Fibroblast of lung (primary cell): ENCODE measurements around the gene MORF4L2. TPM values are rescaled to one million over a fixed set of nuclear protein-coding genes. Genes with fewer than 3 reads are reported as not detected.

Experiments used
- DNase-seq, 2 donors: peaks; one replicate each; pipeline versions ENCODE4 v3.0.0 to v3.0.0-alpha.2; 2010; ENCODE audit warnings: low read depth in 2 of 2
- H2AFZ ChIP-seq: 2 replicates; pipeline ENCODE4 v1.5.1; 2012; ENCODE audit warnings: low read length, control low read depth, inconsistent platforms
- H3K27ac ChIP-seq: 2 replicates; pipeline ENCODE4 v1.5.1; 2011; ENCODE audit warnings: low read length, control low read depth; ENCODE audit not compliant: insufficient read depth
- H3K27me3 ChIP-seq: 2 replicates; pipeline ENCODE4 v1.5.1; 2011; ENCODE audit warnings: mild to moderate bottlenecking, low read length; ENCODE audit not compliant: control insufficient read depth, insufficient read depth
- H3K36me3 ChIP-seq: 2 replicates; pipeline ENCODE4 v1.5.1; 2011; ENCODE audit warnings: low read length; ENCODE audit not compliant: control insufficient read depth, insufficient read depth
- H3K4me1 ChIP-seq: 2 replicates; pipeline ENCODE4 v1.5.1; 2011; ENCODE audit warnings: low read length; ENCODE audit not compliant: control insufficient read depth, insufficient read depth; ENCODE audit errors: extremely low read depth
- H3K4me2 ChIP-seq: 2 replicates; pipeline ENCODE4 v1.5.1; 2011; ENCODE audit warnings: low read length, control low read depth; ENCODE audit not compliant: insufficient read depth; ENCODE audit errors: extremely low read depth
- H3K4me3 ChIP-seq, 4 experiments: fragments of 200-600 bp in 1 of 4; sonication (generic) in 1 of 4; replicated peaks in 1 of 4; 2 replicates each; pipeline ENCODE4 v1.5.1; 2011 to 2016; ENCODE audit warnings: low read length in 4 of 4, low read depth in 3 of 4, mild to moderate bottlenecking in 3 of 4, control low read depth in 2 of 4, inconsistent platforms in 1 of 4, mixed read lengths in 1 of 4; ENCODE audit not compliant: insufficient read depth in 1 of 4; ENCODE audit errors: control extremely low read depth in 1 of 4
- H3K79me2 ChIP-seq: 2 replicates; pipeline ENCODE4 v1.5.1; 2012; ENCODE audit warnings: mild to moderate bottlenecking, low read length, inconsistent platforms; ENCODE audit not compliant: control insufficient read depth, insufficient read depth
- H3K9ac ChIP-seq: 2 replicates; pipeline ENCODE4 v1.5.1; 2011; ENCODE audit warnings: mild to moderate bottlenecking, low read length, control low read depth; ENCODE audit not compliant: insufficient read depth
- H3K9me3 ChIP-seq: 2 replicates; pipeline ENCODE4 v1.5.1; 2012; ENCODE audit warnings: low read depth, low read length; ENCODE audit not compliant: control insufficient read depth, insufficient read depth
- H4K20me1 ChIP-seq: 2 replicates; pipeline ENCODE4 v1.5.1; 2011; ENCODE audit warnings: low read length; ENCODE audit not compliant: control insufficient read depth, insufficient read depth; ENCODE audit errors: extremely low read depth
- CTCF ChIP-seq, 2 donors: IDR thresholded peaks in 1 of 2; conservative IDR thresholded peaks in 1 of 2; 1 replicate in 1 of 2; 2 replicates in 1 of 2; pipeline ENCODE4 v1.5.1; 2011 to 2012; ENCODE audit warnings: low read length in 2 of 2, control low read depth in 1 of 2, inconsistent platforms in 1 of 2, low read depth in 1 of 2, mild to moderate bottlenecking in 1 of 2
- EZH2 ChIP-seq: IDR thresholded peaks from 2 replicates; pipeline ENCODE4 v1.5.1; 2012; ENCODE audit warnings: low read length, control low read depth, mild to moderate bottlenecking; ENCODE audit errors: missing control alignments
- polyA plus RNA-seq, 2 donors: library from polyadenylated mRNA; depleted of rRNA in 1 of 2; stranded (reverse) in 1 of 2; unstranded in 1 of 2; fragments of >200 nt; gene quantifications; 2 replicates each; pipeline ENCODE4 v1.2.1, GENCODE V29; 2011 to 2012; ENCODE audit warnings: missing spikeins in 1 of 2
- total RNA-seq: library from RNA; depleted of rRNA; stranded (reverse); fragments of >200 nt; gene quantifications from 2 replicates; pipeline ENCODE4 v1.2.1, GENCODE V29; 2014

Gene MORF4L2
- total and polyA plus RNA-seq, 2 donors (not counting 1 experiment from before 2014, with no cell fraction given) = 353 to 948 TPM

DNA sequence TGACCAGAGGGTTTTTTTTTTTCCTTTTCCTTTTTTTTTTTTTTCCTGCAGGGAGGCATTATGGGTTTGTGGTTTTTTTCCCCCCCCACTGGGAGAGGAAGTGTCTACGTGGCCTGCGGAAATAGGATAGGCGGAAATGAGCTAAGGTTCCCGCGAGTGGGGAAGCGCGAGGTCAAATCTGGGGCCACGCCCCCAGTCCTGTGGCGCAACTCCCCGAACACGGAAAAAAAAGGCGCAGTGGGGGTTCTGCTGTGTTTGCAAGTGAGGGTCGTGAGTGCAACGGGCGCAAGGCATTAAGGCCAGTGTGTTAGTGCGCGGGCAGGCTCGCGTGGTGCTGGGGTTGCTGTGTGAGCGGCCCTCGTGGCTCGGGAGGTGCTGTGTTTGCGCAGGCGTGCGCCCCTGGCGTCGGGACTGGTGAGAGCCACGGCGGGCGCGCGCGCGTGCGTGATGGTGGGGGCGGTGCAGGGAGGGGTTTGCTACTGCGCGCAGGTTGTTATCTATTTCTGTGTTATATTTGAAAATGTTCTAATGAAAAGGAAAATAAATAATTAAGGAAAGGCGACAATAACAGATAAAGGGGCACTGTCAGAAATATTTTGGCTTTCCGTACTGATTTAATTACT, 685 bp upstream of the MORF4L2 start:
- peak overlapping the region; percentile 98 for H3K27ac ChIP-seq
- H3K9me3 ChIP-seq = no peaks in the 10 kb centered on the region
- peak overlapping the region; percentile 28 for H3K4me2 ChIP-seq
- no peak overlapping the region for H2AFZ ChIP-seq
- no peaks in the 10 kb centered on the region for H4K20me1 ChIP-seq
- peaks cover 3% of the 10 kb centered on the region for H3K4me1 ChIP-seq
- peak overlapping the region; percentile 69 to 96 (median 70) for H3K4me3 ChIP-seq
- H3K9ac ChIP-seq = peak overlapping the region; percentile 63
- no peaks in the 10 kb centered on the region for H3K27me3 ChIP-seq
- peaks cover 28% of the 10 kb centered on the region for H3K79me2 ChIP-seq
- no peaks in the 10 kb centered on the region for H3K36me3 ChIP-seq
- TF ChIP-seq EZH2 (no peak), CTCF (conservative IDR thresholded peaks at IDR 0.05 in 1 of 2, IDR thresholded peaks at IDR 0.05 in 1 of 2; ENCODE audit: low read depth in 1 of 2, low read length in 2 of 2) (peak; percentile 29 to 34)
- peak in 1 of 2 donors; percentile 79 for DNase-seq

- TF ChIP-seq EZH2 (no peak), CTCF (conservative IDR thresholded peaks at IDR 0.05 in 1 of 2, IDR thresholded peaks at IDR 0.05 in 1 of 2; ENCODE audit: low read depth in 1 of 2, low read length in 2 of 2) (no peak)
- Histone ChIP-seq H3K4me3 (peak overlapping the region; percentile 67 to 97 (median 78)), H3K36me3 (peaks cover 2% of the 10 kb centered on the region), H3K4me1 (peaks cover 6% of the 10 kb centered on the region), H4K20me1 (no peaks in the 10 kb centered on the region), H3K27ac (peak overlapping the region; percentile 98), H3K4me2 (peak overlapping the region; percentile 69), H2AFZ (no peak overlapping the region), H3K27me3 (no peaks in the 10 kb centered on the region), H3K9me3 (no peaks in the 10 kb centered on the region), H3K9ac (peak overlapping the region; percentile 87), H3K79me2 (peaks cover 33% of the 10 kb centered on the region)
- DNase-seq = peak in 1 of 2 donors; percentile 15
These were observed 1.1 kb downstream of the MORF4L2 start for GRCh38 chrX:103685396-103685795.

- H3K36me3 ChIP-seq = peaks cover 2% of the 10 kb centered on the region
- no peak overlapping the region for H3K9ac ChIP-seq
These were observed 5.1 kb downstream of the MORF4L2 start for GRCh38 chrX:103681443-103681842.

More at GRCh38 chrX:103681443-103681842, 5.1 kb downstream of the MORF4L2 start:
- Histone ChIP-seq H3K9me3 (no peaks in the 10 kb centered on the region), H3K27me3 (no peaks in the 10 kb centered on the region), H3K27ac (no peak overlapping the region), H3K79me2 (peaks cover 33% of the 10 kb centered on the region), H4K20me1 (no peaks in the 10 kb centered on the region), H3K4me1 (peaks cover 10% of the 10 kb centered on the region), H2AFZ (no peak overlapping the region), H3K4me2 (no peak overlapping the region), H3K4me3 (no peak overlapping the region)
- DNase-seq = peak in 1 of 2 donors; percentile 31
- no peak for TF ChIP-seq CTCF (conservative IDR thresholded peaks at IDR 0.05 in 1 of 2, IDR thresholded peaks at IDR 0.05 in 1 of 2; ENCODE audit: low read depth in 1 of 2, low read length in 2 of 2)
- TF ChIP-seq EZH2 = no peak
